Adipocyte (in vitro differentiated cells): ENCODE measurements around the gene AGAP5.
"Not testable (repeated sequence)": the region's sequence is repeated elsewhere in the genome, so short reads cannot be mapped to it uniquely, and the experiment has no call there.

ENCODE experiments used
- DNase-seq: peaks from one replicate; pipeline ENCODE4 v3.0.0-alpha.2; 2015; ENCODE audit warnings: low read depth
- H3K27me3 ChIP-seq: replicated peaks from 2 replicates; pipeline ENCODE4 v1.7.0; 2013; ENCODE audit warnings: mild to moderate bottlenecking, low read length, moderate library complexity; ENCODE audit not compliant: control insufficient read depth, insufficient read depth
- H3K36me3 ChIP-seq: 2 replicates; pipeline ENCODE4 v1.7.0; 2013; ENCODE audit warnings: low read length, mild to moderate bottlenecking, moderate library complexity; ENCODE audit not compliant: control insufficient read depth, insufficient read depth, severe bottlenecking
- H3K4me1 ChIP-seq: 2 replicates; pipeline ENCODE4 v1.7.0; 2013; ENCODE audit warnings: mild to moderate bottlenecking, low read length, moderate library complexity; ENCODE audit not compliant: control insufficient read depth, insufficient read depth
- H3K4me3 ChIP-seq: 2 replicates; pipeline ENCODE4 v1.7.0; 2013; ENCODE audit warnings: mild to moderate bottlenecking, low read length, moderate library complexity
- H3K9ac ChIP-seq: 2 replicates; pipeline ENCODE4 v1.7.0; 2013; ENCODE audit warnings: mild to moderate bottlenecking, low read length, moderate library complexity
- H3K9me3 ChIP-seq: 2 replicates; pipeline ENCODE4 v1.7.0; 2013; ENCODE audit warnings: mild to moderate bottlenecking, low read length, moderate library complexity; ENCODE audit not compliant: control insufficient read depth

AGAP5 gene

GRCh38 chr10:73668378-73668777 is 29.5 kb downstream of the AGAP5 start:
- not testable (repeated sequence) for H3K4me1 ChIP-seq, H3K27me3 ChIP-seq, DNase-seq, H3K9me3 ChIP-seq, H3K36me3 ChIP-seq, H3K9ac ChIP-seq, H3K4me3 ChIP-seq

GRCh38 chr10:73666153-73666809 is 31.6 kb downstream of the AGAP5 start:
- not testable (repeated sequence) for H3K4me3 ChIP-seq, H3K27me3 ChIP-seq, H3K4me1 ChIP-seq, H3K36me3 ChIP-seq, H3K9me3 ChIP-seq, H3K9ac ChIP-seq
- peak; percentile 53 for DNase-seq

DNA sequence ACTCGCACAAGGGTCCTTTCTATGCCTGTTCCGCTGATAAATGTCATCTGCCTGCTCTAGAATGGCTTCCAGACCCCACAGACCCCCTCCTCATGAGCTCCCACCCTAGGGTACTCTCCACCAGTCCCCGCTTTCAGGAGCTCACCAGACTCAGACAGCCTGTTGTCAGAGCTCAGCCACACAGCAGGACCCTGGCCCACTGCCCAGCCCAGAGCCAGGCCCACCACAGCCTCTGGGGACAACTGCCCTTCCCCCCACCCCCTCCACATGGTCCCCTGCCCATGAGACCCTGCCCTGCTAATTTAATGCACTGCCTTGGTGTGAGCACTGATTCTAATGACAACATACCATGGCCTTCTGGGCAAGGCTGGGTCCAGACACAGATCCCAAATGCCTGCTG is 32.3 kb downstream of the AGAP5 start:
- not testable (repeated sequence) for H3K9me3 ChIP-seq, H3K36me3 ChIP-seq, H3K9ac ChIP-seq, H3K4me1 ChIP-seq, DNase-seq, H3K4me3 ChIP-seq, H3K27me3 ChIP-seq

GRCh38 chr10:73664156-73665040 is 33.5 kb downstream of the AGAP5 start:
- not testable (repeated sequence) for H3K4me1 ChIP-seq, H3K36me3 ChIP-seq, H3K4me3 ChIP-seq, H3K9ac ChIP-seq, DNase-seq, H3K9me3 ChIP-seq, H3K27me3 ChIP-seq

- H3K4me1 ChIP-seq, H3K27me3 ChIP-seq, DNase-seq, H3K4me3 ChIP-seq, H3K9me3 ChIP-seq, H3K36me3 ChIP-seq, H3K9ac ChIP-seq: not testable (repeated sequence)
These were observed 34.3 kb downstream of the AGAP5 start for GRCh38 chr10:73663621-73664020.

- H3K9me3 ChIP-seq, H3K9ac ChIP-seq, H3K4me3 ChIP-seq, H3K27me3 ChIP-seq, H3K36me3 ChIP-seq, H3K4me1 ChIP-seq, DNase-seq: not testable (repeated sequence)
These were observed 35.2 kb downstream of the AGAP5 start for GRCh38 chr10:73662705-73663104.

- no peaks in the 10 kb centered on the region for H3K36me3 ChIP-seq
- no peaks in the 10 kb centered on the region for H3K4me1 ChIP-seq
- no peak within 1 kb of the TSS for H3K9ac ChIP-seq
- H3K9me3 ChIP-seq = no peaks in the 10 kb centered on the region
- no peaks in the 10 kb centered on the region for H3K27me3 ChIP-seq
- no peak within 1 kb of the TSS for H3K4me3 ChIP-seq
- DNase-seq = no peak
These were observed 42.0 kb downstream of the AGAP5 start, which contains the start of gene SYNPO2L for GRCh38 chr10:73655990-73656298. SYNPO2L (minus strand) TSS chr10:73656029; CDS start chr10:73655922, 107 bp downstream.

DNA sequence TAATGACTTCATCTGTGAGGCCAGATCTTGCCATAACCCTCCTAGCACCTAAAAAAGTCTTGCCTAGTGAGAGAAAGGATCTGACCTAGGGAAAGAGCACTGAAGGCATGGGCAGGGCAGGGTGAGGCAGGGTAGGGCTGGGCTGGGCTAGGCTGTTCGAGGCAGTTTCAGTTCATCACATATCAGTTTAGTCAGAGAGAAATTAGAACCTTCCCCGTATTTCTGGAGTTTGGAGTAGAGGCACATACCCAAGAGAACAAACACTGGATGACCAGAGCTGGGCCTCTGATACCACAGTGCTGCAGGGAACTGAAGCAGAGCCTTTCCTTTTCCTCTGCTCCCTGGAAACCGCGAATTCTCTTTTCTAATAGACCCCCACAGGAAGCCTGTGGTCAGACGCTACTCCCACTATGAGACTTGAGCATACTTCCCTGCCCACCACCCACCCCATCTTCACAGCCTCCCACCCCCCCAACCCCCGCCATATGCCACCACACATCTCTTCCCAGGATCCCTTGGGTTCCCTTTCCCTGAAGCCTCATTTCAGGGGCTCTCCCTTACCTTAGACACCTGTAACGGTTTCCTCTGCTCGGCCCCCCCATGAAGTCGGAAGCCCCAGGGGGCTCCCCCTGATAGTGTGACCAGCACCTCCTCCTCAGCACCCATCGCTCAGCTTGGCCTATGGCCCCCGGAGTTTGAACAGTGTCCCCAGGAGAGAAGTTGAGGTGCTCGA is 42.5 kb downstream of the AGAP5 start:
- Histone ChIP-seq H3K4me3 (no peak overlapping the region), H3K9ac (no peak overlapping the region), H3K9me3 (no peaks in the 10 kb centered on the region), H3K36me3 (no peaks in the 10 kb centered on the region), H3K4me1 (no peaks in the 10 kb centered on the region), H3K27me3 (no peaks in the 10 kb centered on the region)
- DNase-seq = no peak

GRCh38 chr10:73653701-73654100 is 44.2 kb downstream of the AGAP5 start:
- DNase-seq = no peak
- H3K36me3 ChIP-seq = no peaks in the 10 kb centered on the region
- no peak overlapping the region for H3K4me3 ChIP-seq
- H3K27me3 ChIP-seq = no peaks in the 10 kb centered on the region
- H3K9me3 ChIP-seq = no peaks in the 10 kb centered on the region
- no peak overlapping the region for H3K9ac ChIP-seq
- no peaks in the 10 kb centered on the region for H3K4me1 ChIP-seq

- H3K4me3 ChIP-seq = no peak overlapping the region
- no peak overlapping the region for H3K9ac ChIP-seq
- peaks cover 2% of the 10 kb centered on the region for H3K4me1 ChIP-seq
- no peak for DNase-seq
- no peaks in the 10 kb centered on the region for H3K9me3 ChIP-seq
- no peaks in the 10 kb centered on the region for H3K36me3 ChIP-seq
- no peaks in the 10 kb centered on the region for H3K27me3 ChIP-seq
These were observed 44.7 kb downstream of the AGAP5 start for GRCh38 chr10:73653195-73653594.

GRCh38 chr10:73650537-73651331 is 47.2 kb downstream of the AGAP5 start:
- H3K9me3 ChIP-seq = no peaks in the 10 kb centered on the region
- peaks cover 4% of the 10 kb centered on the region for H3K4me1 ChIP-seq
- no peak overlapping the region for H3K9ac ChIP-seq
- peak; percentile 36 for DNase-seq
- H3K4me3 ChIP-seq = no peak overlapping the region
- no peaks in the 10 kb centered on the region for H3K36me3 ChIP-seq
- H3K27me3 ChIP-seq = no peaks in the 10 kb centered on the region
